Astrocyte (in vitro differentiated cells and primary cell): ENCODE measurements around the gene LDAH.

Source experiments
- CTCF ChIP-seq: IDR thresholded peaks from 2 replicates; pipeline ENCODE4 v1.5.1; 2011; ENCODE audit warnings: low read depth, mild to moderate bottlenecking, inconsistent platforms, low read length, moderate library complexity; ENCODE audit not compliant: insufficient read depth
- EZH2 ChIP-seq: IDR thresholded peaks from 2 replicates; pipeline ENCODE4 v1.6.1; 2012; ENCODE audit warnings: mild to moderate bottlenecking, low read length, inconsistent platforms; ENCODE audit not compliant: insufficient read depth

GRCh38 chr2:20728114-20728758 lies 94.7 kb downstream of the LDAH start:
- no peak for TF ChIP-seq CTCF
- TF ChIP-seq EZH2, result no peak
